Body of pancreas (tissue), 4 donors: ENCODE data around the gene KRT71.

ENCODE experiments used
- POLR2A ChIP-seq, 3 donors: fragments of 450-650 bp; IDR thresholded peaks; one replicate each; pipeline ENCODE4 v1.6.1; 2016; ENCODE audit warnings: antibody characterized with exemption in 3 of 3, mild to moderate bottlenecking in 2 of 3
- TF ChIP-seq, protein P1 (sequence below), 7 experiments: fragments of 450-650 bp in 4 of 7; fragments of 200-600 bp in 3 of 7; sonication (generic) in 3 of 7; IDR thresholded peaks; one replicate each; pipeline ENCODE4 v1.5.1; 2016 to 2019; ENCODE audit warnings: antibody characterized with exemption in 7 of 7

DNA sequence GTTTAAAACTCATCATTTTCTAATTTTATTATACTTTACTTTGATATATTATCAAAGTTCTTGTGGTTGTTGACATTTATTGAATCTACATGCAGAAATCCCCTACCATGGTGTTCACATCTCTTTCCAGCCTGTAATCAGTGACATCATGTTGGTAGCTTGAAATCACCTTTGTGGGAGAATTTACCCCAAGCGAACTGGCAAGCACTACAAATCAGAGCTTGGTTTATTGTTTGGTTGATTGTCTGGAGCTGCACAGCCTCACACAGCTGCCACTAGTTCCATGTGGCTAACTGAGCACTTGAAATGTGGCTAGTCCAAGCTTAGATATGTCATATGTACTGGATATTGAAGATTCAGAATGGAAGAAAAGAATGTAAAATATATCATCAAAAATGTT lies 17.4 kb downstream of the KRT71 start:
- TF ChIP-seq, protein P1, sequence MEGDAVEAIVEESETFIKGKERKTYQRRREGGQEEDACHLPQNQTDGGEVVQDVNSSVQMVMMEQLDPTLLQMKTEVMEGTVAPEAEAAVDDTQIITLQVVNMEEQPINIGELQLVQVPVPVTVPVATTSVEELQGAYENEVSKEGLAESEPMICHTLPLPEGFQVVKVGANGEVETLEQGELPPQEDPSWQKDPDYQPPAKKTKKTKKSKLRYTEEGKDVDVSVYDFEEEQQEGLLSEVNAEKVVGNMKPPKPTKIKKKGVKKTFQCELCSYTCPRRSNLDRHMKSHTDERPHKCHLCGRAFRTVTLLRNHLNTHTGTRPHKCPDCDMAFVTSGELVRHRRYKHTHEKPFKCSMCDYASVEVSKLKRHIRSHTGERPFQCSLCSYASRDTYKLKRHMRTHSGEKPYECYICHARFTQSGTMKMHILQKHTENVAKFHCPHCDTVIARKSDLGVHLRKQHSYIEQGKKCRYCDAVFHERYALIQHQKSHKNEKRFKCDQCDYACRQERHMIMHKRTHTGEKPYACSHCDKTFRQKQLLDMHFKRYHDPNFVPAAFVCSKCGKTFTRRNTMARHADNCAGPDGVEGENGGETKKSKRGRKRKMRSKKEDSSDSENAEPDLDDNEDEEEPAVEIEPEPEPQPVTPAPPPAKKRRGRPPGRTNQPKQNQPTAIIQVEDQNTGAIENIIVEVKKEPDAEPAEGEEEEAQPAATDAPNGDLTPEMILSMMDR (IDR thresholded peaks at IDR 0.05): no peak
- no peak for TF ChIP-seq POLR2A (IDR thresholded peaks at IDR 0.05)
